Measurements from ENCODE around the gene LOXL4. TPM values are rescaled to one million over a fixed set of nuclear protein-coding genes. Genes with fewer than 3 reads are reported as not detected.

Gene LOXL4
- total and polyA plus RNA-seq, 8 donors = 0.29 to 23.7 (median 1.7) TPM

DNA sequence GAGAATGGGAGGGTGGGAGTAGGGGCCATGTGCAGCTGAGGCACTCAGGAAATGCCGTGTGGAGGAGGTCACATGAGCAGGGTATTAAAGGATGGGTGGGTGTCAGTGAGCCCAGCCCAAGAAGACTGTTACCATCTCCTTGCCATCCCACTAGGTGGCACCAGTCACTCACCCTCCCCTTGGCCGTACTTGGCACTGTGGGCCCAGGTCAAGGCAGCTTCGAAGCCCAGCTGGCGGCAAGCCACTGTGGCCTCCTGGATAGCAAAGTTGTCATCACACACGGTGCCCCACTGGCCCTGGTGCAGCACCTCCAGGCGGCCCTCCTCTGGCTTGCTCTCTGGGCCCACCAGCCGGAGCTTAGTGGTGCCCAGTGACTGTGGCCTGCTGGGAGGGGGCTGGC, 5.4 kb downstream of the LOXL4 start:
- intact Hi-C loops (cut with DNase I; ENCODE audit: low total_unique reads) = no loop called here
- no peak overlapping the region for H3K4me3 ChIP-seq
- no peaks in the 10 kb centered on the region for H3K36me3 ChIP-seq
- 60 to 77% (median 69%) methylated on average over 2 to 7 of the region's 7 CpGs for WGBS, 5 donors
- H3K27ac ChIP-seq = no peak overlapping the region
- H3K4me1 ChIP-seq = peaks cover 5 to 37% (median 15%) of the 10 kb centered on the region in 4 donors
- TF ChIP-seq EP300 (IDR thresholded peaks at IDR 0.05) = no peak
- TF ChIP-seq, protein P1, sequence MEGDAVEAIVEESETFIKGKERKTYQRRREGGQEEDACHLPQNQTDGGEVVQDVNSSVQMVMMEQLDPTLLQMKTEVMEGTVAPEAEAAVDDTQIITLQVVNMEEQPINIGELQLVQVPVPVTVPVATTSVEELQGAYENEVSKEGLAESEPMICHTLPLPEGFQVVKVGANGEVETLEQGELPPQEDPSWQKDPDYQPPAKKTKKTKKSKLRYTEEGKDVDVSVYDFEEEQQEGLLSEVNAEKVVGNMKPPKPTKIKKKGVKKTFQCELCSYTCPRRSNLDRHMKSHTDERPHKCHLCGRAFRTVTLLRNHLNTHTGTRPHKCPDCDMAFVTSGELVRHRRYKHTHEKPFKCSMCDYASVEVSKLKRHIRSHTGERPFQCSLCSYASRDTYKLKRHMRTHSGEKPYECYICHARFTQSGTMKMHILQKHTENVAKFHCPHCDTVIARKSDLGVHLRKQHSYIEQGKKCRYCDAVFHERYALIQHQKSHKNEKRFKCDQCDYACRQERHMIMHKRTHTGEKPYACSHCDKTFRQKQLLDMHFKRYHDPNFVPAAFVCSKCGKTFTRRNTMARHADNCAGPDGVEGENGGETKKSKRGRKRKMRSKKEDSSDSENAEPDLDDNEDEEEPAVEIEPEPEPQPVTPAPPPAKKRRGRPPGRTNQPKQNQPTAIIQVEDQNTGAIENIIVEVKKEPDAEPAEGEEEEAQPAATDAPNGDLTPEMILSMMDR (IDR thresholded peaks at IDR 0.05) = peak in 2 of 7 experiments; percentile 18 to 42
- peak; percentile 19 to 39 for DNase-seq
- no peaks in the 10 kb centered on the region for H3K9me3 ChIP-seq
- H3K27me3 ChIP-seq = peaks cover 0 to 17% (median 5%) of the 10 kb centered on the region in 3 donors

DNA sequence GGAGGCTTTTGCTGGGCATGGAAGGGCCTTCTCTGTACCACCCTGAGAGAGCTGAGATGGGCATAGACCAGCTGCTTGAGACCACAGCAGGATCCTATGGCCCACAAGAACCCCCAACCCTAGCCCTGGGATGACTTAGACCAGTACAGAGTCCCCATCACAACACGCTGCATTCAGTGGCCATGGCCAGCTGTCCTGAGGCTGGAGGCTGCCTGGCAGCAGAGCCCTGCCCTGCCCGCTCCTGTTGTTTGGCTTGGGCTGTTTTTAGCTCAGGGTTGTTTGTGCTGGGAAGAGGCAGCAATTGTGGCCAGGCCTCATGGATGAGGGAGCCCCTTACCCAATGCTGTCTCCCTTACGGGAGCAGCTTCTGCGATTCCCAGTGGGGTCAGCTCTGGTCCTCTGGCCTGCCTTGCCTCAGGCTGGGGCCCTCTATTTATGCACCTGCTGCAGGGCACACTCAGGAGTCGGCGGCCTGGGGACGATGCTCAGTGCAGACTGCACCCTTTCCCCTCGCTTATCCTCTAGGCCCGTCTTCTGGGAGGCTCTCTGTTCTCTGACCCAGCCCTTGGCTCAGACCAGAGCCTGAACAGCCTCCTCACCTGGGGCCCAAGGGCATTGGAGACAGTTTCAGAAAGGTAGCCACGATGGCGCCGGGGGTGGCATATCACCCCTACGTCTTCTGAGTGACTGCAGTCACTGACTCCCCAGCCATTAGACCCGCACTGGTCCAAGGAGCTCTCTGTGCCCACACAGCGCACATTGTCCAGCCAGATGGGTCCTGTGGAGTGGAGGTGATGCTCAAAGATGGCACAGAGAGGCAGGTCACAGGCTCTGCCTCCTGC, 6.3 kb downstream of the LOXL4 start:
- WGBS, 5 donors = 84 to 90% (median 85%) methylated on average over 14 to 15 of the region's 15 CpGs
- TF ChIP-seq, protein P1 (IDR thresholded peaks at IDR 0.05) = no peak
- TF ChIP-seq EP300 (IDR thresholded peaks at IDR 0.05) (no peak), POLR2AphosphoS5 (IDR thresholded peaks at IDR 0.05) (no peak), POLR2A (IDR thresholded peaks at IDR 0.05) (no peak)
- peak in 1 of 2 donors; percentile 2 for DNase-seq
- no peak overlapping the region for H3K4me3 ChIP-seq
- peaks cover 0 to 11% (median 0%) of the 10 kb centered on the region in 3 donors for H3K27me3 ChIP-seq
- intact Hi-C loops (cut with DNase I; ENCODE audit: low total_unique reads) = no loop called here
- H3K4me1 ChIP-seq = peaks cover 0 to 28% (median 8%) of the 10 kb centered on the region in 4 donors
- H3K9me3 ChIP-seq = no peaks in the 10 kb centered on the region
- H3K27ac ChIP-seq = no peak overlapping the region
- H3K36me3 ChIP-seq = peaks cover 0 to 2% (median 0%) of the 10 kb centered on the region in 4 donors

DNA sequence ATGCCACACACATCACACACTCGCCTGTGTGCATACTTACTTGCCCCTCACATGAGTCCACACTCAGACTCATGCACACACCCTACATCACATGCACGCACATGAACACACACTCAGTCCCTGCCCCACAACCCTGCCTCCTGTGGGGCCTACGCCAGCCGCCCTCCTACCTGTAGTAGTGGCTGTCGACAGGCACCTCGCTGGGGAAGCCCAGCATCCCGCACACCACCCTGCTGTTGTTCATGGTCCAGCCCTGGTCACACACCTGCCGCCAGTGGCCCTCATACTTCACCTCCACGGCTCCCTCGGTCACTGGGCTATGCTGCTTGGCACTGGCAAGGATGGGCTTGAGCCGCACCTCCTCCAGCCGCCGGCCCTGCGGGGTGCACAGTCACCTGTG, 7.2 kb downstream of the LOXL4 start:
- peak in 1 of 2 donors; percentile 4 for DNase-seq
- intact Hi-C loops (cut with DNase I; ENCODE audit: low total_unique reads) = no loop called here
- Histone ChIP-seq H3K27me3 (peaks cover 0 to 2% (median 0%) of the 10 kb centered on the region in 3 donors), H3K4me1 (peaks cover 0 to 19% (median 3%) of the 10 kb centered on the region in 4 donors), H3K27ac (no peak overlapping the region), H3K9me3 (no peaks in the 10 kb centered on the region), H3K4me3 (no peak overlapping the region), H3K36me3 (peaks cover 0 to 11% (median 3%) of the 10 kb centered on the region in 4 donors)
- WGBS, 5 donors = 88 to 95% (median 90%) methylated on average over 11 to 14 of the region's 14 CpGs
- TF ChIP-seq EP300 (IDR thresholded peaks at IDR 0.05) = no peak
- TF ChIP-seq, protein P1 (IDR thresholded peaks at IDR 0.05) = no peak
- TF ChIP-seq POLR2A (IDR thresholded peaks at IDR 0.05) = no peak
- no peak for TF ChIP-seq POLR2AphosphoS5 (IDR thresholded peaks at IDR 0.05)

DNA sequence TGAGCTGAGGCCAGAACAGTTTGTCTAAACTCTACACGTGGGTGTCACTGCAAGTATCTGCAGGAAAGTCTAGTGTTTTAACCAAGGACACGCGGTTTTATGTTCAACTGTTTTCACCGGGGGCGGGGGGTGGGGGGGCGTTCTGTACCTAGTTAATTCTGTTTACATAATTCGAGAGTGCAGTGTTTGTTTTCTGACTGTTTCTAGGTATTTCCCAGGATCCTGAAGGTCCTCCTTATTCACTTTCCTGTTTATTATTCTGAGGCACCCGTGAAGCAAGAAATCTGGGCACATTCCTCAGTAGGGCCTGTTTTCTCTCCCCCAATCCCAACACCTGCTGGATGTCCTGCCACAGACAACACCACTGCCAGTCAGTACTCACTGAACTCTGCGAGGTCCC, 7.6 kb downstream of the LOXL4 start:
- 27 to 44% (median 33%) methylated on average over 9 of the region's 9 CpGs for WGBS, 5 donors
- TF ChIP-seq POLR2A (IDR thresholded peaks at IDR 0.05) = no peak
- no peak for TF ChIP-seq POLR2AphosphoS5 (IDR thresholded peaks at IDR 0.05)
- TF ChIP-seq EP300 (IDR thresholded peaks at IDR 0.05) = no peak
- TF ChIP-seq, protein P1 (IDR thresholded peaks at IDR 0.05) = no peak
- peak in 1 of 2 donors; percentile 19 for DNase-seq
- Histone ChIP-seq H3K27me3 (no peaks in the 10 kb centered on the region), H3K4me3 (no peak overlapping the region), H3K36me3 (peaks cover 0 to 15% (median 4%) of the 10 kb centered on the region in 4 donors), H3K27ac (no peak overlapping the region), H3K4me1 (peaks cover 0 to 16% (median 3%) of the 10 kb centered on the region in 4 donors), H3K9me3 (no peaks in the 10 kb centered on the region)
- intact Hi-C loops (cut with DNase I; ENCODE audit: low total_unique reads) = no loop called here

Data from stomach (tissue), 9 donors.